OCI-LY7 (cell line): ENCODE data around the gene ABCD1. TPM values are rescaled to one million over a fixed set of nuclear protein-coding genes. Genes with fewer than 3 reads are reported as not detected.

Experiments used
- BruUV-seq: library from RNA; stranded (reverse); fragments of 400-500 nt; replicated peaks from 2 replicates; lab custom pipeline; 2021; lab: Mats Ljungman, UMichigan
- CTCF ChIA-PET: fragments of 300-600 bp; sonication (Branson Sonifier 250); formaldehyde crosslinking; loops from one replicate; lab custom pipeline; 2022; ENCODE audit warnings: antibody characterized with exemption; ENCODE audit not compliant: unreplicated experiment; lab: Charles Lee
- POLR2A ChIA-PET: fragments of 300-600 bp; sonication (Branson Sonifier 250); formaldehyde crosslinking; loops from one replicate; lab custom pipeline; 2022; ENCODE audit warnings: antibody characterized with exemption; lab: Charles Lee
- DNase-seq: peaks from one replicate; pipeline ENCODE4 v3.0.0-alpha.2; 2015; ENCODE audit warnings: low spot score
- H2AFZ ChIP-seq: fragments of 200-600 bp; sonication (generic), shearing (Covaris generic); 2 replicates; pipeline ENCODE4 v1.6.1; 2014; ENCODE audit warnings: mild to moderate bottlenecking, antibody characterized with exemption, low read length, moderate library complexity
- H3K27ac ChIP-seq: fragments of 200-600 bp; sonication (generic); 2 replicates; pipeline ENCODE4 v1.5.1; 2014; ENCODE audit warnings: mixed run types, low read depth, mild to moderate bottlenecking, moderate library complexity, low read length, inconsistent platforms; ENCODE audit not compliant: poor library complexity, severe bottlenecking
- H3K36me3 ChIP-seq: fragments of 200-600 bp; sonication (generic); 2 replicates; pipeline ENCODE4 v1.6.1; 2014; ENCODE audit warnings: mild to moderate bottlenecking, antibody characterized with exemption, low read length, moderate library complexity, mixed read lengths; ENCODE audit not compliant: insufficient read depth
- H3K4me1 ChIP-seq: fragments of 200-600 bp; sonication (generic); 2 replicates; pipeline ENCODE4 v1.5.1; 2014; ENCODE audit warnings: mild to moderate bottlenecking, low read length; ENCODE audit not compliant: insufficient read depth, poor library complexity, severe bottlenecking
- H3K4me2 ChIP-seq: fragments of 200-600 bp; sonication (generic); 2 replicates; pipeline ENCODE4 v1.6.1; 2014; ENCODE audit warnings: mild to moderate bottlenecking, low read length
- H3K4me3 ChIP-seq: fragments of 200-600 bp; sonication (generic); 2 replicates; pipeline ENCODE4 v1.5.1; 2014; ENCODE audit warnings: mild to moderate bottlenecking, low read depth, low read length; ENCODE audit not compliant: poor library complexity, severe bottlenecking
- H3K79me2 ChIP-seq: fragments of 200-600 bp; sonication (generic); 2 replicates; pipeline ENCODE4 v1.6.1; 2016; ENCODE audit warnings: low read depth, mild to moderate bottlenecking, low read length, moderate library complexity, mixed read lengths; ENCODE audit not compliant: insufficient read depth
- H3K9me2 ChIP-seq: fragments of 200-600 bp; sonication (generic); 2 replicates; pipeline ENCODE4 v1.6.1; 2016; ENCODE audit warnings: mild to moderate bottlenecking, low read length, mixed read lengths; ENCODE audit not compliant: insufficient read depth
- H3K9me3 ChIP-seq: fragments of 200-600 bp; sonication (generic); 2 replicates; pipeline ENCODE4 v1.6.1; 2014; ENCODE audit warnings: mild to moderate bottlenecking, mixed run types, low read length, mixed read lengths
- H4K20me1 ChIP-seq: fragments of 200-600 bp; sonication (generic); 2 replicates; pipeline ENCODE4 v1.6.1; 2014; ENCODE audit warnings: mild to moderate bottlenecking, antibody characterized with exemption, low read length, moderate library complexity, mixed read lengths; ENCODE audit not compliant: insufficient read depth
- EZH2phosphoT487 ChIP-seq: fragments of 200-600 bp; sonication (generic); IDR thresholded peaks from 2 replicates; pipeline ENCODE4 v1.6.1; 2018; ENCODE audit warnings: low read depth, borderline replicate concordance, mild to moderate bottlenecking, mixed run types, antibody characterized with exemption, low read length, moderate library complexity, mixed read lengths
- intact Hi-C: fragments of 100-400 bp; cut with micrococcal nuclease; formaldehyde crosslinking; loops from one replicate; pipeline ENCODE4 v1.10.0; 2022; ENCODE audit not compliant: unreplicated experiment
- total RNA-seq, 2 experiments: library from RNA; depleted of rRNA in 1 of 2; stranded (reverse); fragments of >200 nt in 1 of 2; shearing (Covaris generic) in 1 of 2; gene quantifications; 2 replicates each; pipeline ENCODE4 v1.2.3, GENCODE V29; 2014 to 2022
- TF ChIP-seq, protein P1 (sequence below): fragments of 200-600 bp; sonication (generic); conservative IDR thresholded peaks from 2 replicates; pipeline ENCODE4 v1.5.1; 2014; ENCODE audit warnings: mild to moderate bottlenecking, antibody characterized with exemption, low read length, moderate library complexity, mixed read lengths

Gene ABCD1
- total RNA-seq, 2 experiments from 2014 or later: 6.9 to 8.8 TPM

DNA sequence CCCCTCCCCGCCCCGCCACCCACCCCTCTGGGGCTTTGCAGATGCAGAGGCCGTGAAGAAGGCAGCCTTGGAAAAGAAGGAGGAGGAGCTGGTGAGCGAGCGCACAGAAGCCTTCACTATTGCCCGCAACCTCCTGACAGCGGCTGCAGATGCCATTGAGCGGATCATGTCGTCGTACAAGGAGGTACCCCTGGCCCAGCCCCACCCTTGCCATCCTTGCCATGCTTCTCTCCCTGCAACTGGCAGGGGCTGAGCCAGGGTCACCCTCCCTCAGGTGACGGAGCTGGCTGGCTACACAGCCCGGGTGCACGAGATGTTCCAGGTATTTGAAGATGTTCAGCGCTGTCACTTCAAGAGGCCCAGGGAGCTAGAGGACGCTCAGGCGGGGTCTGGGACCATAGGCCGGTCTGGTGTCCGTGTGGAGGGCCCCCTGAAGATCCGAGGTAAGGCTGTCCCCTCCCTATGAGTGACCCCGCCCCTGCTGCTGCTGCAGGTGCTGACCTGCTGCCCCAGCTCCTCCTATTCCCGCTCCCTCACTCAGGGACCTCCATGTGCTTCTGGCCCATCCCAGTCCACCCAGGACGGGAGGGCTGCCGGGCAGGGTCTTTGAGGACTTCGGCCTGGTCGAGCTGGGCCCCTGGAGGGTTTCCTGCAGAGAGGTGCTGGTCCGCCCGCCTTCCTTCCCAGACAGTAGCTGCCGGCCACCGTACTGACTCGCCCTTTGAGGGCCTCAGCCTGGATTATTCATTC is 11.6 kb downstream of the ABCD1 start:
- Histone ChIP-seq H3K79me2 (no peaks in the 10 kb centered on the region), H3K36me3 (no peaks in the 10 kb centered on the region; the same call in 1 of the 2 replicates), H3K27ac (no peak overlapping the region), H2AFZ (no peak overlapping the region), H3K4me1 (peaks cover 10% of the 10 kb centered on the region), H3K4me3 (no peak overlapping the region), H3K9me3 (no peaks in the 10 kb centered on the region), H3K4me2 (no peak overlapping the region), H3K9me2 (no peaks in the 10 kb centered on the region), H4K20me1 (no peaks in the 10 kb centered on the region)
- TF ChIP-seq, protein P1, sequence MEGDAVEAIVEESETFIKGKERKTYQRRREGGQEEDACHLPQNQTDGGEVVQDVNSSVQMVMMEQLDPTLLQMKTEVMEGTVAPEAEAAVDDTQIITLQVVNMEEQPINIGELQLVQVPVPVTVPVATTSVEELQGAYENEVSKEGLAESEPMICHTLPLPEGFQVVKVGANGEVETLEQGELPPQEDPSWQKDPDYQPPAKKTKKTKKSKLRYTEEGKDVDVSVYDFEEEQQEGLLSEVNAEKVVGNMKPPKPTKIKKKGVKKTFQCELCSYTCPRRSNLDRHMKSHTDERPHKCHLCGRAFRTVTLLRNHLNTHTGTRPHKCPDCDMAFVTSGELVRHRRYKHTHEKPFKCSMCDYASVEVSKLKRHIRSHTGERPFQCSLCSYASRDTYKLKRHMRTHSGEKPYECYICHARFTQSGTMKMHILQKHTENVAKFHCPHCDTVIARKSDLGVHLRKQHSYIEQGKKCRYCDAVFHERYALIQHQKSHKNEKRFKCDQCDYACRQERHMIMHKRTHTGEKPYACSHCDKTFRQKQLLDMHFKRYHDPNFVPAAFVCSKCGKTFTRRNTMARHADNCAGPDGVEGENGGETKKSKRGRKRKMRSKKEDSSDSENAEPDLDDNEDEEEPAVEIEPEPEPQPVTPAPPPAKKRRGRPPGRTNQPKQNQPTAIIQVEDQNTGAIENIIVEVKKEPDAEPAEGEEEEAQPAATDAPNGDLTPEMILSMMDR: no peak
- no peak for TF ChIP-seq EZH2phosphoT487
- no peak for DNase-seq
- BruUV-seq: no TSS peak
- intact Hi-C loops: no loop called here
- ChIA-PET POLR2A (interaction anchor here (0.7 to 1.4 kb wide), 2 partner anchors 9 to 586 kb away, joined by 4 read pairs; no protein-coding TSS in a partner anchor), CTCF (no interaction called here)

DNA sequence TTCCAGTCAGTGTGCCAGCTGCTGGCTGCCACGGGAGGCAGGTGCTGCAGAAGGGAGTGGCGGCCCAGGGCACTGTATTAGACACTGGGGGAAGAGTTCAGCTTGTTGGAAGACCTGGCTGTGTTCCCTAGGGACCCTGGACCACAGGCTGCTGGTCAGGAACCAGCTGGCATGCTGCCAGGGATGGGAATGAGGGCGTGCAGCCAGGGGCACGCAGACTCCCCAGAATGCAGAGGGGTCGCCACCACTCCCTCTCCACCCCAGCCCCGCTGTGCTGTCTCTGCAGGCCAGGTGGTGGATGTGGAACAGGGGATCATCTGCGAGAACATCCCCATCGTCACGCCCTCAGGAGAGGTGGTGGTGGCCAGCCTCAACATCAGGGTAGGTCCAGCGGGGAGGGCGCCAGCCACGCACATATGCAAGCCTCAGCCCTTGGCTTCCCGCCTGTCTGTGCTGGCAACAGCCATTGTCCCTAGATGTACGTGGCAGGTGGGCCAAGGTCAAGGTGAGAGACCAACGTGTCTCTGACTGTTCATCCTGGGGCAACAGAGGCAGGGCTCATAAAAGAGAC is 12.3 kb downstream of the ABCD1 start:
- no peak overlapping the region for H2AFZ ChIP-seq
- TF ChIP-seq, protein P1: no peak
- TF ChIP-seq EZH2phosphoT487: no peak
- H3K9me3 ChIP-seq: no peaks in the 10 kb centered on the region
- H3K36me3 ChIP-seq: no peaks in the 10 kb centered on the region
- no peaks in the 10 kb centered on the region for H3K79me2 ChIP-seq
- no peaks in the 10 kb centered on the region for H3K9me2 ChIP-seq
- CTCF ChIA-PET: no interaction called here
- H4K20me1 ChIP-seq: no peaks in the 10 kb centered on the region
- POLR2A ChIA-PET: no interaction called here
- no peak overlapping the region for H3K4me2 ChIP-seq
- H3K27ac ChIP-seq: no peak overlapping the region
- DNase-seq: no peak
- BruUV-seq: no TSS peak
- intact Hi-C loops: no loop called here
- peaks cover 10% of the 10 kb centered on the region for H3K4me1 ChIP-seq
- H3K4me3 ChIP-seq: no peak overlapping the region
